Loucy (cell line): ENCODE measurements around the gene OR6S1.
A peak's percentile ranks its signal among the peaks of the same experiment; 100 is the strongest.

Experiments used
- H2AFZ ChIP-seq: fragments of 200-600 bp; sonication (generic); 2 replicates; pipeline ENCODE4 v1.6.0; 2016; ENCODE audit warnings: antibody characterized with exemption, mild to moderate bottlenecking, low read length, moderate library complexity
- H3F3A ChIP-seq: fragments of 200-600 bp; 2 replicates; pipeline ENCODE4 v1.6.0; 2016; ENCODE audit warnings: antibody characterized with exemption, low read depth, mild to moderate bottlenecking
- H3K27me3 ChIP-seq: fragments of 200-600 bp; sonication (generic); 2 replicates; pipeline ENCODE4 v1.6.1; 2014; ENCODE audit warnings: low read length, mild to moderate bottlenecking; ENCODE audit not compliant: insufficient read depth, poor library complexity, severe bottlenecking
- H3K36me3 ChIP-seq: fragments of 200-600 bp; sonication (generic); 2 replicates; pipeline ENCODE4 v1.6.1; 2016; ENCODE audit warnings: low read length; ENCODE audit not compliant: insufficient read depth
- H3K4me1 ChIP-seq: fragments of 200-600 bp; sonication (generic); 2 replicates; pipeline ENCODE4 v1.5.1; 2014; ENCODE audit warnings: low read length, mild to moderate bottlenecking; ENCODE audit not compliant: insufficient read depth, poor library complexity, severe bottlenecking
- H3K4me2 ChIP-seq: fragments of 200-600 bp; sonication (generic); 2 replicates; pipeline ENCODE4 v1.6.0; 2014; ENCODE audit warnings: antibody characterized with exemption, low read length, low read depth, mild to moderate bottlenecking; ENCODE audit not compliant: poor library complexity, severe bottlenecking
- H3K4me3 ChIP-seq: fragments of 200-600 bp; sonication (generic); 2 replicates; pipeline ENCODE4 v1.5.1; 2014; ENCODE audit warnings: low read length, mild to moderate bottlenecking, mixed read lengths; ENCODE audit not compliant: poor library complexity, severe bottlenecking
- H3K79me2 ChIP-seq: fragments of 200-600 bp; sonication (generic); 2 replicates; pipeline ENCODE4 v1.6.1; 2014; ENCODE audit warnings: low read length; ENCODE audit not compliant: insufficient read depth
- H3K9ac ChIP-seq: fragments of 200-600 bp; sonication (generic); 2 replicates; pipeline ENCODE4 v1.6.0; 2014; ENCODE audit warnings: mild to moderate bottlenecking, low read depth, low read length, moderate library complexity; ENCODE audit not compliant: poor library complexity, severe bottlenecking
- H3K9me2 ChIP-seq: fragments of 200-600 bp; sonication (generic); replicated peaks from 2 replicates; pipeline ENCODE4 v1.6.1; 2016; ENCODE audit warnings: low read depth, low read length, mixed read lengths
- H3K9me3 ChIP-seq: fragments of 200-600 bp; sonication (generic); 2 replicates; pipeline ENCODE4 v1.6.1; 2014; ENCODE audit warnings: mild to moderate bottlenecking, antibody characterized with exemption, low read length, low read depth; ENCODE audit not compliant: insufficient read depth
- H4K20me1 ChIP-seq: fragments of 200-600 bp; sonication (generic); 2 replicates; pipeline ENCODE4 v1.6.0; 2014; ENCODE audit warnings: antibody characterized with exemption, low read length, mild to moderate bottlenecking; ENCODE audit not compliant: insufficient read depth, poor library complexity, severe bottlenecking
- CTCF ChIP-seq: fragments of 200-600 bp; sonication (generic); conservative IDR thresholded peaks from 2 replicates; pipeline ENCODE4 v1.5.1; 2014; ENCODE audit warnings: mild to moderate bottlenecking, antibody characterized with exemption, low read length
- EZH2phosphoT487 ChIP-seq: fragments of 200-600 bp; IDR thresholded peaks from 2 replicates; pipeline ENCODE4 v1.6.1; 2018; ENCODE audit warnings: antibody characterized with exemption, mild to moderate bottlenecking, moderate library complexity, borderline replicate concordance

The OR6S1 gene

GRCh38 chr14:20687362-20688166 lies 46.1 kb upstream of the OR6S1 start:
- Histone ChIP-seq H3K4me3 (no peak overlapping the region), H3F3A (peaks cover 7% of the 10 kb centered on the region), H3K9me2 (no peaks in the 10 kb centered on the region), H2AFZ (no peak overlapping the region), H4K20me1 (no peaks in the 10 kb centered on the region), H3K4me1 (peaks cover 19% of the 10 kb centered on the region), H3K36me3 (no peaks in the 10 kb centered on the region), H3K9me3 (no peaks in the 10 kb centered on the region), H3K79me2 (no peaks in the 10 kb centered on the region), H3K4me2 (no peak overlapping the region), H3K27me3 (no peaks in the 10 kb centered on the region), H3K9ac (no peak overlapping the region)
- no peak for TF ChIP-seq CTCF
- TF ChIP-seq EZH2phosphoT487: no peak

GRCh38 chr14:20686386-20687143 lies 45.1 kb upstream of the OR6S1 start:
- Histone ChIP-seq H3K27me3 (no peaks in the 10 kb centered on the region), H3K9me3 (no peaks in the 10 kb centered on the region), H3K4me3 (no peak overlapping the region), H3K36me3 (no peaks in the 10 kb centered on the region), H3K4me1 (peaks cover 19% of the 10 kb centered on the region), H4K20me1 (no peaks in the 10 kb centered on the region), H2AFZ (no peak overlapping the region), H3K79me2 (no peaks in the 10 kb centered on the region), H3K9me2 (no peaks in the 10 kb centered on the region), H3K9ac (no peak overlapping the region), H3K4me2 (peak overlapping the region; percentile 16), H3F3A (peaks cover 10% of the 10 kb centered on the region)
- TF ChIP-seq CTCF: no peak
- no peak for TF ChIP-seq EZH2phosphoT487

GRCh38 chr14:20684662-20685456 lies 43.4 kb upstream of the OR6S1 start:
- H4K20me1 ChIP-seq: no peaks in the 10 kb centered on the region
- no peaks in the 10 kb centered on the region for H3K79me2 ChIP-seq
- peak overlapping the region; percentile 89 for H2AFZ ChIP-seq
- H3F3A ChIP-seq: peaks cover 15% of the 10 kb centered on the region
- no peaks in the 10 kb centered on the region for H3K9me3 ChIP-seq
- H3K4me2 ChIP-seq: peak overlapping the region; percentile 99
- H3K27me3 ChIP-seq: no peaks in the 10 kb centered on the region
- no peaks in the 10 kb centered on the region for H3K9me2 ChIP-seq
- peaks cover 31% of the 10 kb centered on the region for H3K4me1 ChIP-seq
- TF ChIP-seq CTCF (no peak), EZH2phosphoT487 (no peak)
- H3K4me3 ChIP-seq: peak overlapping the region; percentile 88
- H3K36me3 ChIP-seq: no peaks in the 10 kb centered on the region
- H3K9ac ChIP-seq: peak overlapping the region; percentile 82
